ENCODE data around the gene PRIM2.
"Not testable (repeated sequence)": the region's sequence is repeated elsewhere in the genome, so short reads cannot be mapped to it uniquely, and the experiment has no call there.

GRCh38 chr6:57572119-57572518, 254.7 kb downstream of the PRIM2 start:
- not testable (repeated sequence) for TF ChIP-seq CTCF, POLR2A, POLR2AphosphoS5 (IDR thresholded peaks at IDR 0.05)

All from prostate gland (tissue), 2 donors.